ENCODE measurements around the gene ZBTB7A.

Gene ZBTB7A

GRCh38 chr19:4052114-4052992 is 14.3 kb downstream of the ZBTB7A start:
- Histone ChIP-seq H3K4me3 (ENCODE audit: low read length) (no peak overlapping the region), H3K27me3 (ENCODE audit: insufficient read depth, low read length) (no peaks in the 10 kb centered on the region), H3K9me3 (ENCODE audit: low read length) (no peaks in the 10 kb centered on the region), H3K36me3 (ENCODE audit: insufficient read depth, low read length) (peaks cover 37% of the 10 kb centered on the region), H3K4me1 (ENCODE audit: insufficient read depth, low read length) (no peaks in the 10 kb centered on the region), H2AFZ (ENCODE audit: low read depth, low read length) (no peak overlapping the region)

GRCh38 chr19:4051175-4052101 is 15.3 kb downstream of the ZBTB7A start:
- H3K9me3 ChIP-seq (ENCODE audit: low read length) = no peaks in the 10 kb centered on the region
- H3K4me1 ChIP-seq (ENCODE audit: insufficient read depth, low read length) = no peaks in the 10 kb centered on the region
- H3K36me3 ChIP-seq (ENCODE audit: insufficient read depth, low read length) = peaks cover 37% of the 10 kb centered on the region
- no peak overlapping the region for H2AFZ ChIP-seq (ENCODE audit: low read depth, low read length)
- H3K4me3 ChIP-seq (ENCODE audit: low read length) = no peak overlapping the region
- no peaks in the 10 kb centered on the region for H3K27me3 ChIP-seq (ENCODE audit: insufficient read depth, low read length)

- peaks cover 31% of the 10 kb centered on the region for H3K36me3 ChIP-seq (ENCODE audit: insufficient read depth, low read length)
- no peaks in the 10 kb centered on the region for H3K4me1 ChIP-seq (ENCODE audit: insufficient read depth, low read length)
- no peak overlapping the region for H2AFZ ChIP-seq (ENCODE audit: low read depth, low read length)
- H3K9me3 ChIP-seq (ENCODE audit: low read length) = no peaks in the 10 kb centered on the region
- no peaks in the 10 kb centered on the region for H3K27me3 ChIP-seq (ENCODE audit: insufficient read depth, low read length)
- H3K4me3 ChIP-seq (ENCODE audit: low read length) = no peak overlapping the region
Measured at GRCh38 chr19:4049432-4049831, 17.3 kb downstream of the ZBTB7A start.

- Histone ChIP-seq H3K4me1 (ENCODE audit: insufficient read depth, low read length) (no peaks in the 10 kb centered on the region), H3K9me3 (ENCODE audit: low read length) (no peaks in the 10 kb centered on the region), H3K27me3 (ENCODE audit: insufficient read depth, low read length) (no peaks in the 10 kb centered on the region), H2AFZ (ENCODE audit: low read depth, low read length) (no peak overlapping the region), H3K4me3 (ENCODE audit: low read length) (no peak overlapping the region), H3K36me3 (ENCODE audit: insufficient read depth, low read length) (peaks cover 17% of the 10 kb centered on the region)
Measured at GRCh38 chr19:4046946-4047683, 19.6 kb downstream of the ZBTB7A start.

GRCh38 chr19:4046362-4046691 is 20.4 kb downstream of the ZBTB7A start:
- no peaks in the 10 kb centered on the region for H3K4me1 ChIP-seq (ENCODE audit: insufficient read depth, low read length)
- no peak overlapping the region for H2AFZ ChIP-seq (ENCODE audit: low read depth, low read length)
- peaks cover 15% of the 10 kb centered on the region for H3K36me3 ChIP-seq (ENCODE audit: insufficient read depth, low read length)
- no peaks in the 10 kb centered on the region for H3K9me3 ChIP-seq (ENCODE audit: low read length)
- no peak overlapping the region for H3K4me3 ChIP-seq (ENCODE audit: low read length)
- no peaks in the 10 kb centered on the region for H3K27me3 ChIP-seq (ENCODE audit: insufficient read depth, low read length)

- H3K4me1 ChIP-seq (ENCODE audit: insufficient read depth, low read length) = no peaks in the 10 kb centered on the region
- peaks cover 11% of the 10 kb centered on the region for H3K36me3 ChIP-seq (ENCODE audit: insufficient read depth, low read length)
- no peaks in the 10 kb centered on the region for H3K9me3 ChIP-seq (ENCODE audit: low read length)
- no peak overlapping the region for H3K4me3 ChIP-seq (ENCODE audit: low read length)
- no peaks in the 10 kb centered on the region for H3K27me3 ChIP-seq (ENCODE audit: insufficient read depth, low read length)
- no peak overlapping the region for H2AFZ ChIP-seq (ENCODE audit: low read depth, low read length)
Measured at GRCh38 chr19:4045597-4046361, 20.9 kb downstream of the ZBTB7A start.

GRCh38 chr19:4044990-4045465 is 21.7 kb downstream of the ZBTB7A start:
- no peaks in the 10 kb centered on the region for H3K9me3 ChIP-seq (ENCODE audit: low read length)
- no peak overlapping the region for H3K4me3 ChIP-seq (ENCODE audit: low read length)
- H3K36me3 ChIP-seq (ENCODE audit: insufficient read depth, low read length) = peaks cover 17% of the 10 kb centered on the region
- no peaks in the 10 kb centered on the region for H3K4me1 ChIP-seq (ENCODE audit: insufficient read depth, low read length)
- no peaks in the 10 kb centered on the region for H3K27me3 ChIP-seq (ENCODE audit: insufficient read depth, low read length)
- H2AFZ ChIP-seq (ENCODE audit: low read depth, low read length) = no peak overlapping the region

GRCh38 chr19:4043966-4044715 is 22.6 kb downstream of the ZBTB7A start:
- Histone ChIP-seq H3K9me3 (ENCODE audit: low read length) (no peaks in the 10 kb centered on the region), H3K4me3 (ENCODE audit: low read length) (no peak overlapping the region), H3K27me3 (ENCODE audit: insufficient read depth, low read length) (no peaks in the 10 kb centered on the region), H3K36me3 (ENCODE audit: insufficient read depth, low read length) (peaks cover 13% of the 10 kb centered on the region), H3K4me1 (ENCODE audit: insufficient read depth, low read length) (no peaks in the 10 kb centered on the region), H2AFZ (ENCODE audit: low read depth, low read length) (no peak overlapping the region)

GRCh38 chr19:4043401-4043800 is 23.3 kb downstream of the ZBTB7A start:
- H3K36me3 ChIP-seq (ENCODE audit: insufficient read depth, low read length) = peaks cover 13% of the 10 kb centered on the region
- H3K9me3 ChIP-seq (ENCODE audit: low read length) = no peaks in the 10 kb centered on the region
- no peaks in the 10 kb centered on the region for H3K27me3 ChIP-seq (ENCODE audit: insufficient read depth, low read length)
- H3K4me3 ChIP-seq (ENCODE audit: low read length) = no peak overlapping the region
- H3K4me1 ChIP-seq (ENCODE audit: insufficient read depth, low read length) = no peaks in the 10 kb centered on the region
- no peak overlapping the region for H2AFZ ChIP-seq (ENCODE audit: low read depth, low read length)

GRCh38 chr19:4042731-4043082 is 24.0 kb downstream of the ZBTB7A start:
- H2AFZ ChIP-seq (ENCODE audit: low read depth, low read length) = no peak overlapping the region
- H3K27me3 ChIP-seq (ENCODE audit: insufficient read depth, low read length) = no peaks in the 10 kb centered on the region
- no peak overlapping the region for H3K4me3 ChIP-seq (ENCODE audit: low read length)
- H3K9me3 ChIP-seq (ENCODE audit: low read length) = no peaks in the 10 kb centered on the region
- peaks cover 9% of the 10 kb centered on the region for H3K36me3 ChIP-seq (ENCODE audit: insufficient read depth, low read length)
- H3K4me1 ChIP-seq (ENCODE audit: insufficient read depth, low read length) = no peaks in the 10 kb centered on the region

GRCh38 chr19:4042064-4042730 is 24.5 kb downstream of the ZBTB7A start:
- no peak overlapping the region for H2AFZ ChIP-seq (ENCODE audit: low read depth, low read length)
- no peaks in the 10 kb centered on the region for H3K9me3 ChIP-seq (ENCODE audit: low read length)
- H3K36me3 ChIP-seq (ENCODE audit: insufficient read depth, low read length) = peaks cover 14% of the 10 kb centered on the region
- H3K27me3 ChIP-seq (ENCODE audit: insufficient read depth, low read length) = no peaks in the 10 kb centered on the region
- H3K4me3 ChIP-seq (ENCODE audit: low read length) = no peak overlapping the region
- H3K4me1 ChIP-seq (ENCODE audit: insufficient read depth, low read length) = no peaks in the 10 kb centered on the region
